SH-SY5Y (cell line): Measurements from ENCODE around the gene ZP1.

Source experiments
- GATA2 ChIP-seq: IDR thresholded peaks from 2 replicates; pipeline ENCODE4 v1.6.1; 2011; ENCODE audit warnings: mild to moderate bottlenecking, low read depth, low read length
- GATA3 ChIP-seq: IDR thresholded peaks from 2 replicates; pipeline ENCODE4 v1.6.1; 2011; ENCODE audit warnings: low read depth, mild to moderate bottlenecking, low read length, moderate library complexity

DNA sequence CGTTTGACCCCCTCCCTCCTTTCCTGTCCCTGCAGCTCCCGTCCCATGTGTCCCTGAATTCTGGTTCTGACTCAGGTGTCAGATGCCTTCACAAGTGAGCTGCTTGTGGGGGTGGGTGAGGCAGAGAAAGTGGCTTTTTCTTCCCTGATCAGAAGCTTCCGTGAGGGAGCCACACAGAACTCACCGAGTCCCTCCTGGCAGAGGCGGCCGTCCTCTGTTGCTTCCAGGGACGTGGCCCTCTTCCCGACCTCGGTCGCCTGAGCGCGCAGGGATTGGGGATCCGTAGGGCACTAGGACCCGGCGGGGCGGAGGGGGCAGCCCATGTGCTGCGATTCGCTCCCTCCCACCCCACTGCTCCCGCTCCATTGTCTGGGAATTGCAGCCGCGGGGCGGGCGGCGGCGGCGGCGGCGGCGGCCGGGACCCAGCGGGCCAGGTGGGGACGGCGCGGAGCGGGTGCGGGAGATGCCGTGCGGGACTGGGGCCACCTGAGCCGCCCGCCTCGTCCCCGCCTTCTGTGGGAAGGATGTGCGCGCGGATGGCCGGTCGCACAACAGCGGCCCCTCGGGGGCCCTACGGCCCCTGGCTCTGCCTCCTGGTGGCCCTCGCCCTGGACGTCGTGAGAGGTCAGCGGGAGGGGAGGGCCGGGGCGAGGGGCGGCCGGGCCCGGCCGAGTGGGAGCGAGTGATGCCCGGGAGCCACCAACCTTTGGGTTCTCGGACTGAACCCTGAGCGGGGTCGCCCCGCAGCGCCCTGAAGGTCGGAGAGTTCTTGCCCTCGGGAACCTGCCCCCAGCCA is 57.0 kb downstream of the ZP1 start, which contains the start of gene TMEM132A:
- TF ChIP-seq GATA3 (no peak), GATA2 (no peak)
